Keratinocyte (primary cell): ENCODE data around the gene ZNF302. TPM values are rescaled to one million over a fixed set of nuclear protein-coding genes. Genes with fewer than 3 reads are reported as not detected.

ENCODE experiments used
- DNase-seq: peaks from one replicate; pipeline ENCODE4 v3.0.0-alpha.2; 2011; ENCODE audit warnings: low read depth, missing footprints, low spot score
- FAIRE-seq: peaks from 2 replicates; lab custom pipeline; 2011; peaks lifted over from hg19 to GRCh38; lab: Jason Lieb, UNC
- H2AFZ ChIP-seq: 2 replicates; pipeline ENCODE4 v1.6.0; 2012; ENCODE audit warnings: low read length, control low read depth, inconsistent platforms; ENCODE audit not compliant: control insufficient read depth
- H3K27ac ChIP-seq: 2 replicates; pipeline ENCODE4 v1.5.1; 2011; ENCODE audit warnings: low read length; ENCODE audit not compliant: control insufficient read depth, insufficient read depth
- H3K27me3 ChIP-seq: 3 replicates; pipeline ENCODE4 v1.6.0; 2011; ENCODE audit warnings: low read length; ENCODE audit not compliant: control insufficient read depth, insufficient read depth; ENCODE audit errors: extremely low read depth
- H3K36me3 ChIP-seq, 2 experiments: 2 replicates in 1 of 2; 3 replicates in 1 of 2; pipeline ENCODE4 v1.5.1; 2011; ENCODE audit warnings: low read length in 2 of 2, mild to moderate bottlenecking in 1 of 2; ENCODE audit not compliant: control insufficient read depth in 2 of 2, insufficient read depth in 2 of 2; ENCODE audit errors: extremely low read depth in 1 of 2
- H3K4me1 ChIP-seq: 3 replicates; pipeline ENCODE4 v1.5.1; 2011; ENCODE audit warnings: low read length; ENCODE audit not compliant: control insufficient read depth, insufficient read depth; ENCODE audit errors: extremely low read depth
- H3K4me2 ChIP-seq: 3 replicates; pipeline ENCODE4 v1.6.0; 2011; ENCODE audit warnings: low read depth, low read length; ENCODE audit not compliant: control insufficient read depth, insufficient read depth; ENCODE audit errors: extremely low read depth
- H3K4me3 ChIP-seq, 3 experiments: fragments of 200-600 bp in 1 of 3; sonication (generic) in 1 of 3; 2 replicates in 2 of 3; 3 replicates in 1 of 3; pipeline ENCODE4 v1.5.1; 2011 to 2016; ENCODE audit warnings: low read length in 3 of 3, mild to moderate bottlenecking in 3 of 3, control low read depth in 2 of 3, inconsistent platforms in 1 of 3, low read depth in 1 of 3, mixed read lengths in 1 of 3, mixed run types in 1 of 3, moderate library complexity in 1 of 3; ENCODE audit not compliant: control insufficient read depth in 2 of 3, insufficient read depth in 2 of 3; ENCODE audit errors: extremely low read depth in 1 of 3
- H3K79me2 ChIP-seq: 2 replicates; pipeline ENCODE4 v1.6.0; 2012; ENCODE audit warnings: low read length; ENCODE audit not compliant: control insufficient read depth, insufficient read depth
- H3K9ac ChIP-seq: 3 replicates; pipeline ENCODE4 v1.6.0; 2011; ENCODE audit warnings: low read length; ENCODE audit not compliant: control insufficient read depth, insufficient read depth; ENCODE audit errors: extremely low read depth
- H3K9me1 ChIP-seq: 3 replicates; pipeline ENCODE4 v1.6.0; 2011; ENCODE audit warnings: low read length; ENCODE audit not compliant: control insufficient read depth, insufficient read depth; ENCODE audit errors: extremely low read depth
- H3K9me3 ChIP-seq: 2 replicates; pipeline ENCODE4 v1.5.1; 2012; ENCODE audit warnings: low read depth, low read length; ENCODE audit not compliant: control insufficient read depth
- H4K20me1 ChIP-seq: 3 replicates; pipeline ENCODE4 v1.6.0; 2011; ENCODE audit warnings: low read length; ENCODE audit not compliant: control insufficient read depth, insufficient read depth; ENCODE audit errors: extremely low read depth
- CTCF ChIP-seq, 3 experiments: IDR thresholded peaks in 1 of 3; conservative IDR thresholded peaks in 1 of 3; optimal IDR thresholded peaks in 1 of 3; 2 replicates in 2 of 3; 3 replicates in 1 of 3; pipeline versions ENCODE3 to v1.5.1; 2011; ENCODE audit warnings: low read length in 3 of 3, mild to moderate bottlenecking in 3 of 3, moderate library complexity in 2 of 3, control low read depth in 1 of 3, inconsistent platforms in 1 of 3; ENCODE audit not compliant: insufficient read depth in 2 of 3; ENCODE audit errors: extremely low read depth in 1 of 3
- EZH2 ChIP-seq: IDR thresholded peaks from one replicate; pipeline ENCODE4 v1.6.1; 2012; ENCODE audit warnings: inconsistent platforms, mild to moderate bottlenecking, low read length, moderate library complexity
- dilution Hi-C: fragments of 300-500 bp; cut with MboI; formaldehyde crosslinking; loops from one replicate; pipeline ENCODE4 v1.7.0; 2020; ENCODE audit warnings: low sequenced_read_pairs; ENCODE audit not compliant: extremely low pct_ligation_motif_present
- polyA plus RNA-seq, 5 experiments: library from polyadenylated mRNA; depleted of rRNA in 3 of 5; stranded (reverse) in 3 of 5; stranded (forward) in 1 of 5; unstranded in 1 of 5; fragments of >200 nt; gene quantifications; 1 replicate in 1 of 5; 2 replicates in 3 of 5; 3 replicates in 1 of 5; pipeline versions ENCODE4 v1.2.1 to v1.2.3, GENCODE V29; 2011 to 2012; ENCODE audit warnings: missing spikeins in 2 of 5, low read depth in 1 of 5, low replicate concordance in 1 of 5

ZNF302 gene
- polyA plus RNA-seq, 1 donor (not counting 4 experiments of a cell fraction or from before 2014, with no cell fraction given) = 14.1 TPM

GRCh38 chr19:34687348-34687747, 9.9 kb downstream of the ZNF302 start:
- H3K27me3 ChIP-seq = no peaks in the 10 kb centered on the region
- no peaks in the 10 kb centered on the region for H3K9me1 ChIP-seq
- no peaks in the 10 kb centered on the region for H3K79me2 ChIP-seq
- H2AFZ ChIP-seq = no peak overlapping the region
- H3K9me3 ChIP-seq = peaks cover 3% of the 10 kb centered on the region
- TF ChIP-seq EZH2 = no peak
- no peak for TF ChIP-seq CTCF (optimal IDR thresholded peaks at IDR 0.05 in 1 of 3, IDR thresholded peaks at IDR 0.05 in 1 of 3, conservative IDR thresholded peaks at IDR 0.05 in 1 of 3; ENCODE audit: extremely low read depth in 1 of 3, insufficient read depth in 2 of 3, low read length in 3 of 3)
- dilution Hi-C loops = no loop called here
- H3K9ac ChIP-seq = no peak overlapping the region
- H3K4me2 ChIP-seq = no peak overlapping the region
- H3K36me3 ChIP-seq = peaks cover 4% of the 10 kb centered on the region in 2 experiments
- no peak overlapping the region for H3K27ac ChIP-seq
- H3K4me3 ChIP-seq = no peak overlapping the region
- no peak for DNase-seq
- no peak for FAIRE-seq
- no peaks in the 10 kb centered on the region for H4K20me1 ChIP-seq
- no peaks in the 10 kb centered on the region for H3K4me1 ChIP-seq

- H3K9me1 ChIP-seq = no peaks in the 10 kb centered on the region
- no peak overlapping the region for H3K4me2 ChIP-seq
- TF ChIP-seq EZH2 = no peak
- no peak for TF ChIP-seq CTCF (optimal IDR thresholded peaks at IDR 0.05 in 1 of 3, IDR thresholded peaks at IDR 0.05 in 1 of 3, conservative IDR thresholded peaks at IDR 0.05 in 1 of 3; ENCODE audit: extremely low read depth in 1 of 3, insufficient read depth in 2 of 3, low read length in 3 of 3)
- H3K9me3 ChIP-seq = peaks cover 3% of the 10 kb centered on the region
- H3K36me3 ChIP-seq = peaks cover 0 to 1% of the 10 kb centered on the region in 2 experiments
- H3K4me1 ChIP-seq = no peaks in the 10 kb centered on the region
- no peak overlapping the region for H3K9ac ChIP-seq
- H3K79me2 ChIP-seq = no peaks in the 10 kb centered on the region
- no peak overlapping the region for H2AFZ ChIP-seq
- FAIRE-seq = no peak
- H3K27ac ChIP-seq = no peak overlapping the region
- H3K4me3 ChIP-seq = no peak overlapping the region
- dilution Hi-C loops = no loop called here
- H4K20me1 ChIP-seq = no peaks in the 10 kb centered on the region
- DNase-seq = no peak
- H3K27me3 ChIP-seq = no peaks in the 10 kb centered on the region
Measured at GRCh38 chr19:34688592-34688991, 11.1 kb downstream of the ZNF302 start.
